Measurements from ENCODE around the gene IGFL4.

Gene IGFL4

GRCh38 chr19:46065486-46066071, 24.8 kb upstream of the IGFL4 start:
- in situ Hi-C loops (cut with MboI; ENCODE audit: low sequenced_read_pairs, unreplicated experiment), result no loop called here
- no peak for DNase-seq (ENCODE audit: low spot score)
- TF ChIP-seq, protein P1, sequence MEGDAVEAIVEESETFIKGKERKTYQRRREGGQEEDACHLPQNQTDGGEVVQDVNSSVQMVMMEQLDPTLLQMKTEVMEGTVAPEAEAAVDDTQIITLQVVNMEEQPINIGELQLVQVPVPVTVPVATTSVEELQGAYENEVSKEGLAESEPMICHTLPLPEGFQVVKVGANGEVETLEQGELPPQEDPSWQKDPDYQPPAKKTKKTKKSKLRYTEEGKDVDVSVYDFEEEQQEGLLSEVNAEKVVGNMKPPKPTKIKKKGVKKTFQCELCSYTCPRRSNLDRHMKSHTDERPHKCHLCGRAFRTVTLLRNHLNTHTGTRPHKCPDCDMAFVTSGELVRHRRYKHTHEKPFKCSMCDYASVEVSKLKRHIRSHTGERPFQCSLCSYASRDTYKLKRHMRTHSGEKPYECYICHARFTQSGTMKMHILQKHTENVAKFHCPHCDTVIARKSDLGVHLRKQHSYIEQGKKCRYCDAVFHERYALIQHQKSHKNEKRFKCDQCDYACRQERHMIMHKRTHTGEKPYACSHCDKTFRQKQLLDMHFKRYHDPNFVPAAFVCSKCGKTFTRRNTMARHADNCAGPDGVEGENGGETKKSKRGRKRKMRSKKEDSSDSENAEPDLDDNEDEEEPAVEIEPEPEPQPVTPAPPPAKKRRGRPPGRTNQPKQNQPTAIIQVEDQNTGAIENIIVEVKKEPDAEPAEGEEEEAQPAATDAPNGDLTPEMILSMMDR (IDR thresholded peaks at IDR 0.05; ENCODE audit: borderline replicate concordance, control extremely low read depth, extremely low read depth, insufficient read depth, missing control alignments), result no peak

DNA sequence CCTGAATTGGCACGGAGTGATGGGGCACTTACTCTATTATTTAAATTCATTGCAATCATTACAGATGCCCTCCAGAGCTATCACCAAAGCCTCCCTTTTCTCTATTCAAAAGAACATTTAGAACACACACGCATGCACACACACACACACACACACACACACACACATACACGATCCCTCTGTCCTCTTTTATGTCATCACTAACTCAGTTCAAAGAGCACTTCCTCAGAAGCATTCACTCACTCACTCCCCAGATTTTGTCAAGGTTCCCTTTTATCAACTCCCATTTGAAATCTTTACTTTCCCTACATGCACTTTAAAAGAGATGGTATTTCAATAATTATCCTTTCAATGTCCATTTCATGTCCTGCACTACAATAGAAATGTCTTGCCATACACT, 22.4 kb upstream of the IGFL4 start:
- in situ Hi-C loops (cut with MboI; ENCODE audit: low sequenced_read_pairs, unreplicated experiment), result no loop called here
- TF ChIP-seq, protein P1 (IDR thresholded peaks at IDR 0.05; ENCODE audit: borderline replicate concordance, control extremely low read depth, extremely low read depth, insufficient read depth, missing control alignments), result no peak
- no peak for DNase-seq (ENCODE audit: low spot score)

DNA sequence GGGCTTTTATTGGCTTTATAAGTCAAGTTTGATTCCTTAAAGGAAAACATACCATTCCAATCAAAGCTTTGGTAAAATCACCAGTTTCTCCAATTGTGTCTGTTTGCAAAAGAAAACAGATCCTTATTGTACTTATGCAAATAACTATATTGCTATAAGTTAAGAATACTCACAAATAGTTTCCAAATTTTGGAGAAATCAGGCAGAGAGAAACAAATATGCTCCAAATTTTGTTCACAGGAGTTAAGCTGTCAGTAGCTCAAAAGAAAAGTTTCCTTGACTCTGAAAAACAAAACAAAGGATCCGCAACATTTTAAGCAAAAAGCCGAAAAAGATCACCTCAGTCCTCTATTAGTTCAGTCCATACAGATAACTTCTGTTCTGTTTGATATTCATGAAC, 19.2 kb upstream of the IGFL4 start:
- DNase-seq (ENCODE audit: low spot score), result no peak
- in situ Hi-C loops (cut with MboI; ENCODE audit: low sequenced_read_pairs, unreplicated experiment), result no loop called here
- TF ChIP-seq, protein P1 (IDR thresholded peaks at IDR 0.05; ENCODE audit: borderline replicate concordance, control extremely low read depth, extremely low read depth, insufficient read depth, missing control alignments), result no peak

DNA sequence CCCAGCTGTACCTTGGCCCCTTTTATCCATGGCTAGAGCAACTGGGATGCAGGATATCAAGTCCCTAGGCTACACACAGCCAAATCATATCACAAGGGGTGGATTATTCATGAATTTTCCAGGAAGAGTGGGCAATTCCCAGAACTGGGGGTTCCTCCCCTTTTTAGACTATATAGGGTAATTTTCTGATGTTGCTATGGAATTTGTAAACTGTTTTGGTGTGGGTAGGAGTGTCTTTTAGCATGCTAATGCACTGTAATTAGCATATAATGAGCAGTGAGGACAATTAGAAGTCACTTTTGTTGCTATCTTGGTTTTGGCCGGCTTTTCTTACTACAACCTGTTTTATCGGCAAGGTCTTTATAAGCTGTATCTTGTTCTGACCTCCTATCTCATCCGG, 18.0 kb upstream of the IGFL4 start:
- DNase-seq (ENCODE audit: low spot score), result no peak
- in situ Hi-C loops (cut with MboI; ENCODE audit: low sequenced_read_pairs, unreplicated experiment), result no loop called here
- TF ChIP-seq, protein P1 (IDR thresholded peaks at IDR 0.05; ENCODE audit: borderline replicate concordance, control extremely low read depth, extremely low read depth, insufficient read depth, missing control alignments), result no peak

GRCh38 chr19:46056536-46056935, 15.7 kb upstream of the IGFL4 start:
- in situ Hi-C loops (cut with MboI; ENCODE audit: low sequenced_read_pairs, unreplicated experiment), result no loop called here
- TF ChIP-seq, protein P1 (IDR thresholded peaks at IDR 0.05; ENCODE audit: borderline replicate concordance, control extremely low read depth, extremely low read depth, insufficient read depth, missing control alignments), result no peak

DNA sequence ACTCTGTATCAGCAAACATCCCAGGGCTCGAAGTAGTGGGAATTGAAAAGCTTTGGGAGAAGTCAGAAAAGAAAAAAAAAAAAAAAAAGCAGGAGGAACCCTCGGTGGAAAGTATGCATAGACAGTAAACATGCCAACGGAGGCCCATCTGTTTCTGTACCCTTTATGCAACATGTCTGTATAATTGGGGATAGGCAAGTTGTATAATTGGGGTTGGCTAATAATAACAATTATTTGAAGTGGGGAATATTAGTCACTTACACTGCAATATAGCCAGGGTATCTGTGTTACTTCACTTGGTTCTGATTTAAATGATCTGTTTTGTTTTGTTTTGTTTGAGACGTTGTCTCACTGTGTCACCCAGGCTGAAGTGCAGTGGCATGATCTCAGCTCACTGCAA, 12.1 kb upstream of the IGFL4 start:
- TF ChIP-seq, protein P1 (IDR thresholded peaks at IDR 0.05; ENCODE audit: borderline replicate concordance, control extremely low read depth, extremely low read depth, insufficient read depth, missing control alignments), result no peak
- in situ Hi-C loops (cut with MboI; ENCODE audit: low sequenced_read_pairs, unreplicated experiment), result no loop called here
- DNase-seq (ENCODE audit: low spot score), result no peak

More at GRCh38 chr19:46056536-46056935, 15.7 kb upstream of the IGFL4 start:
- DNase-seq (ENCODE audit: low spot score), result no peak
